ENCODE data around the gene MCHR1.
"Not testable (repeated sequence)": the region's sequence is repeated elsewhere in the genome, so short reads cannot be mapped to it uniquely, and the experiment has no call there.

The MCHR1 gene

GRCh38 chr22:40701274-40701673, 22.0 kb downstream of the MCHR1 start:
- DNase-seq: no peak

DNA sequence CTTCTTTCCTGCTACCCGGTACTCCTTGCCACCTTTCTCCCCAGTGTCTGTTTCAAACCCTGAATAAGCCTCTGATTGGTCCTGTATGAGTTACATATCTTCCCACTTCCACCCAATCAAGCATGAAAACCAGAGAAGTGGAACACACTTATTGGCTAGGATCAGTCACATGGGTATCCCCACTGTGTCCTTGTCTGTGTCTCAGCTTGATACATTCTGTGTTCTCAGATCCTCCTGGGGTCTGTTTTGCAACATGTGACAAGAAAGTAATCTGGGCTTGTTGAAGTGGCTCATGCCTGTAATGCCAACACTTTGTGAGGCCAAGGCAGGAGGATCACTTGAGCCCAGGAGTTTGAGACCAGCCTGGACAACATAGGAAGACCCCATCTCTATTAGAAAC, 23.9 kb downstream of the MCHR1 start:
- DNase-seq: no peak

DNA sequence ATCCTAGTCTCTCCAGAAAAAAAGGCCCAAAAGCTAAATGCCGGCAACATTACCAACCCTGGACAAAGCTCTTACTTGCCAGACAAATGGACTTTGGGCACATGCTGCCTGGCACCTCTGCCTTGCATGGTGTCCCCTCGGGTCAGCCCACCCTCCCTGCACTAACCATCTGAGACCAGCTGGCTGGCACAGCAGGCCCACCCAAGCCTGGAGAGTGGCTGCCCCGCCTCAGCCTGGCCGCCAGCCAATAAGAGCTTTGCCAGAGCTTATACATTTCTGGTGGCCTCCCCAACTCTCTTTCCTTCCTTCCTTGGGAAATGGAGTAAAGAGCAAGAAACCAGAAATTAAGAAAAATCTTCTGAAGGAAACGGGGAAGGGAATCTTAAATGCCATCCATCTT, 24.5 kb downstream of the MCHR1 start:
- DNase-seq: no peak

GRCh38 chr22:40705918-40706682, 26.8 kb downstream of the MCHR1 start:
- DNase-seq: no peak

- no peak for DNase-seq
These were observed 27.9 kb downstream of the MCHR1 start for GRCh38 chr22:40707154-40707553.

- no peak for DNase-seq
These were observed 28.9 kb downstream of the MCHR1 start for GRCh38 chr22:40708177-40708576.

DNA sequence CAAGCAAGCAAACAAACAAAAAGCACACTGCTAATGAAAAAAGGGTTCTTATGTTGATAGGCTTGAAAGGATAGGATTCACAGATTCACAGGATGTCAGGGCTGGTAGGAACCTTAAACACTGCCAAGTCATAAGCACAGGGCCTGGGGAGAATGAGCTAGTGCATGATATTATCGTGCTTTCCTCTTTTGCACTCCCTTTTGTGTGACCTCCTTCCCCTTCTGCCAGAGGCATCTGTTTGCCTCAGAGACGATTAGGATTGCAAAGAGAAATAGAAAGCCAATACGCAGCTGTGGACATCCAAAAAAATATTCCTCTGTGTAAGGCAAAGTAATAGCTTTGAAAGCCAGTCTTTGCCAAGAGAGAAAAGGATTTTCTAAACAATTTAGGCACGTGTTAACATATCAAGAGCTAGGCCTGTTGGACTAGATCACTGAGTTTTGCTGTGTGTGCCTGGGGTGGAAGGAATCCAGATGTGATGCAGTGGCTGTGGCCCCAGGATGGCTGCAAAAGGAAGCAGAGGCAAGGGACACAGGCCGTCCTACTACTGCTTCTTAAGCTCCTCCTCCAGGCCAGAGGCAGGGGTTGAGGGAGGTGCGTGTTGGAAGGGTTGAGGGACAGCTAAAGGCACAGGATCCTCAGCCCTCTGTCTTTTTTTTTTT, 30.6 kb downstream of the MCHR1 start:
- no peak for DNase-seq

GRCh38 chr22:40712311-40712710, 33.0 kb downstream of the MCHR1 start:
- DNase-seq: no peak

- DNase-seq: peak; percentile 28
These were observed 35.4 kb downstream of the MCHR1 start for GRCh38 chr22:40714499-40715337.

DNA sequence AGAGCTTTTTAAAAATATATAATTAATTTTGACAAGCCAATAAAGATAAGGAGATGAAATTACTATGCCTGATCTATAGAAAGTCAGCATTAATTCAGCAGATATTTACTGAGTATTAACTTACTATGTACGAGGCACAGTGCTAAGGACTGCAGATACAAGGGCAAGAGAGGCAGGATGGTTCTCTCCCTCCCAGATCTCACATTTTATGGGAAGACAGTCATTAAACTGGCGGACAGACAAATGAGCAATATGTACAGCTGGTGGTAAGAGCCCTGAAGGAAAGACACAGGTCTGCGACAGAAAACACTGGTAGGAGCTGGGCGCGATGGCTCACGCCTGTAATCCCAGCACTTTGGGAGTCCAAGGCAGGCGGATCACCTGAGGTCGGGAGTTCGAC, 36.8 kb downstream of the MCHR1 start:
- DNase-seq: no peak

GRCh38 chr22:40717657-40718056, 38.4 kb downstream of the MCHR1 start:
- DNase-seq: not testable (repeated sequence)

DNA sequence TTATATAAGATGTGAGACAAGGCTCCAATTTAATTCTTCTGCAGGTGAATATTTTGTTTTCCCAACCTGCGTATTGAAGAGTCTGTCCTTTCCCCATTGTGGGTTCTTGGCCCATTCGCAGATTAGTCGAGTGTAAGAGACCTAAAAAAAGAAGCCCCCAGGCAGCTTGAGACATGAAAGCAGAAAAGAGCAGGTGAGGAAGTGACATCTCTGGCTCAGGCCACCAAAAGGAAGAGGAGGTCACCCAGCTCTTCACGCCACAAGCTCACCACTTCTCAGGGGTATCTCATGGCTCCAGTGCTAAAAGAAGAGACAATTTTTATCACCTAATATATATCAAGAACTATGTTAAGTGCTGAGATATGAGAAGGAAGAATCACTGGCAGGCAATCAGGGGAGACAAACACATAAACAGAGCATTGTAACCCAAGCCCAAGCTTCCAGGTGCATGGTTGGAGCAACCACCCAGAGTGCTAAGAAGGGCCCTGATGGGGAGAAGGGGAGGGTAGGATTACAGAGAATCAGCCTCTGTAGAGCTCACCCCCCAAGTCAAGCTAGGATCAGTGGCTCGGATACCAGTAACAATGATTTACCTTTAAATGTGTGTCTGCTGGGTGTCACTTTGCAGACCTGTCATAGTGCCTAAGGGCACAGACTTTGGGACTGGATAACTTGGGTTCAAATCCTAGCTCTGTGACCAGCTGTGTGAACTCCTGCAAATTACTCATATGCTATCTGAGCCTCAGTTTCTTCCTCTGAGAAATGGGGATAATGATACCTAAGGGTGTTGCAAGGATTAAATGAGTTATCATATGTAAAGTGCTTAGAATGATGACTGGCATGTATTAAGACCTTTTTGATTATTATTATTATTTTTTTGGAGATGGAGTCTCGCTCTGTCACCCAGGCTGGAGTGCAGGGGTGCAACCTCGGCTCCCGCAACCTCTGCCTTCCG, 39.2 kb downstream of the MCHR1 start:
- DNase-seq: no peak

- DNase-seq: no peak
These were observed 40.3 kb downstream of the MCHR1 start for GRCh38 chr22:40719599-40719998.

DNA sequence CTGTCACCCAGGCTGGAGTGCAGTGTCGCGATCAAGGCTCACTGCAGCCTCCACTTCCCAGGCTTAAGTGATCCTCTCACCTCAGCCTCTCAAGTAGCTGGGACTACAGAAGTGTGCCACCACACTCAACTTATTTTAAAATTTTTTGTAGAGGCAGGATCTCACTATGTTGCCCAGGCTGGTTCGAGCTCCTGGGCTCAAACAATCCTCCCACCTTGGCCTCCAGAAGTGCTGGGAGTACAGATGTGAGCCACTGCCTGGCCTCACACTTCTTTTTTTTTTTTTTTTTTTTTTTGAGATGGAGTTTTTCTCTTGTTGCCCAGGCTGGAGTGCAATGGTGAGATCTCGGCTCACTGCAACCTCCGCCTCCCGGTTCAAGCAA, 40.9 kb downstream of the MCHR1 start:
- DNase-seq: not testable (repeated sequence)

- no peak for DNase-seq
These were observed 41.4 kb downstream of the MCHR1 start for GRCh38 chr22:40720538-40721256.

DNA sequence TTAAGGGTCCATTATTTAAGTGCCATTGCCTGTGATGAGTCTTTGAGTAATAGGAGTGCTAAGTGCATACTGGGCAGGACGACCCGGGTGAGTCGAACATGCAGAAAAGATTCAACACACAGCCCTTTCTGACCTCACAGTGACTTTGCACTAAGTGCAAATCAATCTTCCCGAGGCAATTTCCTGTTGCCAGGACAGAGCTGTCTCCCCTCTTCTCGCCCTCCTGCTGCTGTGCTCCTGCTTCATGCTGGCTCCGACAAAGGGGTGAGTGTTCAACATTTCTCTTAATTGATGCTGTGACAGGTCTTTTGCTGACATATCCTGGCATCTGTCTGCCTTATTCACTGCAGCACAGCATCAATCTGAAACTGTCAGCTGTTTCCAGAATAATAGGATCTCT, 42.0 kb downstream of the MCHR1 start:
- no peak for DNase-seq

- DNase-seq: no peak
These were observed 44.2 kb downstream of the MCHR1 start for GRCh38 chr22:40723396-40723933.

DNA sequence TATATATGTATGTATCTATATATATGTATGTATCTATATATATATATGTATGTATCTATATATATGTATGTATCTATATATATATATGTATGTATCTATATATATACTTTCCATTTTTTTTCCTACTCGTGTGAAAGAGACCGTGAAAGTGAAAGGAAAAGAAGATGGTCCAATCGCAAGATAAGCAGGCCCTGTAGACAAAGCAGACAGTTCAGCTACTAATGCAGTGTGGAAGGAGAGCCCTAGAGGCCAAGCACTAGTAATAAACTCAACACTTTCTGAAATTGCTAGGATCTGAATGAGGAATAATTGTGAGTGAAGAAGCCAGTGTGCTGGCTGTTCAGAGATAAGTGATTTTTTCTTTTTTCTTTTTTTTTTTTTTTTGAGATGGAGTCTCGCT, 47.2 kb downstream of the MCHR1 start:
- peak; percentile 25 for DNase-seq

GRCh38 chr22:40727070-40727963, 48.0 kb downstream of the MCHR1 start:
- DNase-seq: no peak

DNA sequence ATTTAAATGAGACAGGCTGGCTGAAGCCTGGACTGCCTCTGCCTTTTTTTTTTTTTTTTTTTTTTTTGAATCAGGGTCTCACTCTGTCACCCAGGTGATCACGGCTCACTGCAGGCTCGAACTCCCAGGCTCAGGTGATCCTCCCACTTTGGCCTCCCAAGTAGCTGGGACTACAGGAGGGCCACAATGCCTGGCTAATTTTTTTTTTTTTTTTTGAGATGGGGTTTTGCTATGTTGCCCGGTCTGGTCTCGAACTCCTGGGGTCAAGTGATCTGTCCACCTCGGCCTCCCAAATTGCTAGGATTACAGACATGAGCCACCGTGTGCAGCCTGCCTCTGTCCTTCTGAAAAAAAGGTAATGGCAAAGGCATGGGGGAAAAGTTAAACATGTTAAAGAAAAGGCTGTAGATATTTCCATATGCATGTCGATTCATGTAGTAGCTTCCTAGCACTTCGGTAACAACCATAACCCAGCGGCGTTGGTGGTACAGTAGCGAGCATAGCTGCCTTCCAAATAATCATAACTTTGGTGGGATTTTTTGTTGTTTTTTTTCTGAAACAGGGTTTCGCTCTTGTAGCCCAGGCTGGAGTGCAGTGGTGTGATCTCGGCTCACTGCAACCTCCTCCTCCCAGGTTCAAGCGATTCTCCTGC, 48.8 kb downstream of the MCHR1 start:
- DNase-seq: no peak

Data from RPMI8226 (cell line).